AG10803 (cell line): ENCODE data around the gene HDAC10.
"Not testable (repeated sequence)": the region's sequence is repeated elsewhere in the genome, so short reads cannot be mapped to it uniquely, and the experiment has no call there.

Experiments
- DNase-seq: peaks from one replicate; pipeline ENCODE4 v3.0.0; 2010; ENCODE audit warnings: low read depth
- H3K4me3 ChIP-seq: 2 replicates; pipeline ENCODE4 v1.5.1; 2011; ENCODE audit warnings: mild to moderate bottlenecking, low read length, control low read depth
- TF ChIP-seq, protein P1 (sequence below): conservative IDR thresholded peaks from 2 replicates; pipeline ENCODE4 v1.5.1; 2011; ENCODE audit warnings: mild to moderate bottlenecking, low read length, control low read depth, inconsistent platforms

Gene HDAC10

DNA sequence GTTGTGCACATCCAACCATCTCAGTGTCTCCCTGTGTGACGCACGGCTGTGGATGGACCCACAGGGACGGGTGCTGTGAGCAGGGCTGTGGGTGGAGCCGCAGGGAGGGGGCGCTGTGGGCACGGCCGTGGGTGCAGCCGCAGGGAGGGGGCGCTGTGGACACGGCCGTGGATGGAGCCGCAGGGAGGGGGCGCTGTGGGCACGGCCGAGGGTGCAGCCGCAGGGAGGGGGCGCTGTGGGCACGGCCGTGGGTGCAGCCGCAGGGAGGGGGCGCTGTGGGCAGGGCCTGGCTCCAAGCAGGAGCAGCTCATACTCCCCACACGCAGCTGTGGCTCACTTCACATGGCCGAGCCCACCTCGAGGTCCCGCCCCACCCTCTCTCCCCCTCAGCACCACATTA lies 25.1 kb upstream of the HDAC10 start:
- no peak overlapping the region for H3K4me3 ChIP-seq
- DNase-seq = peak; percentile 75
- TF ChIP-seq, protein P1, sequence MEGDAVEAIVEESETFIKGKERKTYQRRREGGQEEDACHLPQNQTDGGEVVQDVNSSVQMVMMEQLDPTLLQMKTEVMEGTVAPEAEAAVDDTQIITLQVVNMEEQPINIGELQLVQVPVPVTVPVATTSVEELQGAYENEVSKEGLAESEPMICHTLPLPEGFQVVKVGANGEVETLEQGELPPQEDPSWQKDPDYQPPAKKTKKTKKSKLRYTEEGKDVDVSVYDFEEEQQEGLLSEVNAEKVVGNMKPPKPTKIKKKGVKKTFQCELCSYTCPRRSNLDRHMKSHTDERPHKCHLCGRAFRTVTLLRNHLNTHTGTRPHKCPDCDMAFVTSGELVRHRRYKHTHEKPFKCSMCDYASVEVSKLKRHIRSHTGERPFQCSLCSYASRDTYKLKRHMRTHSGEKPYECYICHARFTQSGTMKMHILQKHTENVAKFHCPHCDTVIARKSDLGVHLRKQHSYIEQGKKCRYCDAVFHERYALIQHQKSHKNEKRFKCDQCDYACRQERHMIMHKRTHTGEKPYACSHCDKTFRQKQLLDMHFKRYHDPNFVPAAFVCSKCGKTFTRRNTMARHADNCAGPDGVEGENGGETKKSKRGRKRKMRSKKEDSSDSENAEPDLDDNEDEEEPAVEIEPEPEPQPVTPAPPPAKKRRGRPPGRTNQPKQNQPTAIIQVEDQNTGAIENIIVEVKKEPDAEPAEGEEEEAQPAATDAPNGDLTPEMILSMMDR = peak; percentile 32

DNA sequence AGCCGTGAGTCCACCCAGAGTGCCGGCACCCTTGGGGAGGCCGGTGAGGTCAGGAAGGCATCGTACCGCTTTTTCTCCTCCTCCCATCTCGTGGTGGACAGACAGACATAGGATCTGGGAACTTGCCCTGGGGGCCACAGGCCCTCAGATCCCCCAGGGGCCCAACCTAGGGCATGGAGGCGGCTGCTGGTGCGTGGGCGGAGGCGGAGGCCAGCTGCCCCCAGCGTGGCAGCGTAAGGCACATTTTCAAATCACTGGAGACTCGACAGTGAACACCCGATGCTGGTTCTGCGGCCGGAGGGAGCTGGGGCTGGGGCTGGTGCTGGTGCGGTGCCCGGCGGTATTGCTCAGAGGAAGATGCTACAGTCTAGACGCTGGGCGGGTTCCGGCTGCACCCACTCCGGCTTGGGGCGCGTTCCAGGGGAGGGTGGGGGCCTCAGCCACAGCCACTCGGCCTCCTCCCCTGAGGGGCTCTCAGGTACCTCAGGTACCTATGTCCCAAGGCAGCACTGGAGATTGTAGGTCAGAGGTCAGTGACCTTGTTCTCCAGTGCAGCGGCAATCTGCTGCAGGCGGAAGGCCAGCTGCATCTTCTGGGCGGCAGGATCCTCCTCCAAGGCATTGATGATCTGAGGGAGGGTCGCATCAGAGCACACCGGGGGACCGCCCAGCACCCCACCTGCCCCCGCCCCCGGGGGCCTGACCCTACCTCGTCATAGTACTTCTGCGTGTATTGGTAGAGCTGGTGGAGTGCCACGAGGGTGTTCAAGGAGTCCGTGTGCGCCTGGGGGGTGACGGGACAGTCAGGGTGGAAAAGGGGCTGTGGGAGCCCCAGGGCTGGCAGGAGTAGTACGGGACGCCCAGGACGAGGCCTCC lies 24.4 kb upstream of the HDAC10 start:
- no peak overlapping the region for H3K4me3 ChIP-seq
- no peak for DNase-seq
- TF ChIP-seq, protein P1 = no peak

DNA sequence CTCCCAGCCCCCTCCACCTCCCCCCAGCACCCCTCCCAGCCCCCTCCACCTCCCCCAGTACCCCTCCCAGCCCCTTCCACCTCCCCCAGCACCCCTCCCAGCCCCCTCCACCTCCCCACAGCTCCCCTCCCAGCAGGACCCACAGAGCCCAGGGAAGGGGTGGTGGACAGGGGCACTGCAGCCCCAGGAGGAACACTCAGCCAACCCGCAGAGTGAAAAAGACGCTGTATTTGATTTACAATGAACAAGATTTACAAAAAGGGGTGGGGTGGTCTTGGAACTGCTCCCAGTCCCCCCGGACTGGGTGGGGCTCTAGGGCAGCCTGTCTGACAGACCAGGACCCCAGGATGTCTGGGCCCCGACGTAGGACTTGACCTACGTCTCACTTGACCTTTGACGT lies 23.7 kb upstream of the HDAC10 start:
- TF ChIP-seq, protein P1 = no peak
- H3K4me3 ChIP-seq = no peak overlapping the region
- no peak for DNase-seq

DNA sequence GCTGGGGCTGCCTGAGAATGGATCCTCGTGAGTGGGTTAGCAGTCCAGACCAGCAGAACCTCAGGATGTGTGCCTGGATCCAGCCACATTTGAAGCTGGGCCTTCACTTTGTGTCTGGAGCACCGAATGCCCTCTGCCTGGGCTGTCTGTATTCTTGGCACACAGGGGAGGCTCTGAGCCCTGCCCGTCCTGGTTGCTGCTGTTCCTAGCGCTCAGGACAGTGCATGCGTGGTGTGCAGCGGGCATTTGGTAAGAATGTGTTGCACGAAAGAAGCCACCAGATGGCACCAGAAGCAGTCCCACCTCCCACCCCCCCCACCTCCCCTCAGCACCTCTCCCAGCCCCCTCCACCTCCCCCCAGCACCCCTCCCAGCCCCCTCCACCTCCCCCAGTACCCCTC lies 23.2 kb upstream of the HDAC10 start:
- peak; percentile 63 for DNase-seq
- TF ChIP-seq, protein P1 = peak; percentile 46

DNA sequence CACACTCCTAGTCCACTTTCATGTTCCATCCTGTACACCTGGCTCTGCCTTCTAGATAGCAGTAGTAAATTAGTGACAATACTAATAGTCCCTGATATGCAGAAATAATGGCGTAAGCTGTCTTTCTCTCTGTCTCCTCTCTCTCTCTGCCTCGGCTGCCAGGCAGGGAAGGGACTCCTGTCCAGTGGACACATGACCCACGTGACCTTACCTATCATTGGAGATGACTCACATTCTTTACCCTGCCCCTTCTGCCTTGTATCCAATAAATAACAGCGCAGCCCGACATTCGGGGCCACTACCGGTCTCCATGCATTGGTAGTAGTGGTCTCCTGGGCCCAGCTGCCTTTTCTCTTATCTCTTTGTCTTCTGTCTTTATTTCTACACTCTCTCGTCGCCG lies 22.7 kb upstream of the HDAC10 start:
- not testable (repeated sequence) for DNase-seq, H3K4me3 ChIP-seq

More for the DNA sequence above, 23.2 kb upstream of the HDAC10 start:
- no peak overlapping the region for H3K4me3 ChIP-seq

DNA sequence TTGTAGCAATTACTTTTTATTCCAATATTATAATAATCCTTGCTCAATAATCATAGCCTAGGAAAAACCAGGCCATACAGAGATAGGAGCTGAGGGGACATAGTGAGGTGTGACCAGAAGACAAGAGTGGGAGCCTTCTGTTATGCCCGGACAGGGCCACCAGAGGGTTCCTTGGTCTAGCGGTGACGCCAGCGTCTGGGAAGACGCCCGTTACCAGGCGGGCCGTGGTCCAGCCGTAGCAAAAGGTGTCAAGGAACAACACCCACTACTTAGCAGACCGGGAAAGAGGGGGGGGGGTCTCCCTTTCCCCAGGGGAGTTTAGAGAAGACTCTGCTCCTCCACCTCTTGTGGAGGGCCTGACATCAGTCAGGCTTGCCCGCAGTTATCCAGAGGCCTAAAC lies 22.3 kb upstream of the HDAC10 start:
- TF ChIP-seq, protein P1 = peak; percentile 15; the same call in 1 of the 2 replicates
- not testable (repeated sequence) for H3K4me3 ChIP-seq, DNase-seq

DNA sequence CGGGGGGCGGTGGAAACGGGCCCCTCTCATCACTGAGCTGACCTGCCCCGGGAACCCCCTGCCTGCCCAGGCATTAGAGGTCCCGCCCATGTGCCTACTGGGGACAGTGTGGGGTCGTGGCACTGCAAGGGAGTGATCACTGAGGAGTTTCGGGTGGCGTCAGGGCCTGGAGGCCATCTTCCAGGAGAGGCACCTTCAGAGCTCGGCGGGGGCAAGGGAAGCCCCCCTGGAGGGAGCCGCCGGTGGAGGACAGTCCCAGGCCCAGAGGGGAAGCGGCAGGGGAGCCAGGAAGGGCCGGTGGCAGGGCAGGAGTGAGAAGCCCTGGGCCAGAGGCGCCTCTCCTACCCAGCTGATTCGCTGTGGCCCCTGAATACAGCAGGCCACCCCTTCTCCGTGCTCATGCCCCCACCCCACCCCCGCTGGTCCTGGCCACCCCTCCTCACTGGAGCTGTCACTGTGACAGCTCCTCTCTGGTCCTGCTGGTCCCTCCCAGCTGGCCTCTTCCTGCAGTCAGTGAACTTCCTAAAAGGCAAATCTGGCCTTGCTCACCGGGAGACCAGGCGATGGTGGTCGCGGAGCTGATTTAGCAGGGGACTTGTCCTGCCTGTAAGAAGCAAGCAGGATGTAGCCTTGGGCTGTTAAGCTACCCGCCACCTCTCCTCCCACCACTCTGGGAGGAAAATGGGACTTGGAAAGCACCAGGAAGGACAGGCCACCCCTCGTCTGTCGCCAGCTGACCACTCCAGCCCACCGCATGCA lies 21.2 kb upstream of the HDAC10 start:
- TF ChIP-seq, protein P1 = no peak

More for the DNA sequence above, 21.2 kb upstream of the HDAC10 start:
- peak; percentile 29 for DNase-seq
- no peak overlapping the region for H3K4me3 ChIP-seq
